Urinary bladder (tissue), 4 donors: Measurements from ENCODE around the gene TIMP3. TPM values are rescaled to one million over a fixed set of nuclear protein-coding genes. Genes with fewer than 3 reads are reported as not detected.

Experiments used
- DNase-seq: peaks from one replicate; pipeline ENCODE4 v3.0.0-alpha.2; 2015; ENCODE audit errors: extremely low spot score
- H3K27ac ChIP-seq: one replicate; pipeline ENCODE4 v1.5.1; 2013; ENCODE audit warnings: low read depth, mild to moderate bottlenecking, moderate library complexity
- H3K36me3 ChIP-seq: one replicate; pipeline ENCODE4 v1.6.1; 2013; ENCODE audit warnings: mild to moderate bottlenecking, moderate library complexity; ENCODE audit not compliant: insufficient read depth
- H3K4me1 ChIP-seq: one replicate; pipeline ENCODE4 v1.6.1; 2013; ENCODE audit warnings: mild to moderate bottlenecking, moderate library complexity; ENCODE audit not compliant: insufficient read depth
- H3K4me3 ChIP-seq: one replicate; pipeline ENCODE4 v1.5.1; 2013; ENCODE audit warnings: low read depth, low read length
- WGBS: extraction: QIAGEN DNeasy Blood & Tissue Kit; methylation state at CpG from one replicate; pipeline ENCODE4 v1.1.7; 2013; 5-methylcytosine and 5-hydroxymethylcytosine counted together
- polyA plus RNA-seq: library from polyadenylated mRNA; stranded (reverse); fragments of 200-250 nt; gene quantifications from one replicate; pipeline ENCODE4 v1.2.3, GENCODE V29; 2013
- total RNA-seq: library from RNA; depleted of rRNA; stranded (reverse); fragments of >200 nt; gene quantifications from one replicate; pipeline ENCODE4 v1.2.3, GENCODE V29; 2014
- donor health status: healthy with polysubstance abuse.
- donor health status: healthy.

Gene TIMP3
- total and polyA plus RNA-seq, 2 donors: 212 to 217 TPM

DNA sequence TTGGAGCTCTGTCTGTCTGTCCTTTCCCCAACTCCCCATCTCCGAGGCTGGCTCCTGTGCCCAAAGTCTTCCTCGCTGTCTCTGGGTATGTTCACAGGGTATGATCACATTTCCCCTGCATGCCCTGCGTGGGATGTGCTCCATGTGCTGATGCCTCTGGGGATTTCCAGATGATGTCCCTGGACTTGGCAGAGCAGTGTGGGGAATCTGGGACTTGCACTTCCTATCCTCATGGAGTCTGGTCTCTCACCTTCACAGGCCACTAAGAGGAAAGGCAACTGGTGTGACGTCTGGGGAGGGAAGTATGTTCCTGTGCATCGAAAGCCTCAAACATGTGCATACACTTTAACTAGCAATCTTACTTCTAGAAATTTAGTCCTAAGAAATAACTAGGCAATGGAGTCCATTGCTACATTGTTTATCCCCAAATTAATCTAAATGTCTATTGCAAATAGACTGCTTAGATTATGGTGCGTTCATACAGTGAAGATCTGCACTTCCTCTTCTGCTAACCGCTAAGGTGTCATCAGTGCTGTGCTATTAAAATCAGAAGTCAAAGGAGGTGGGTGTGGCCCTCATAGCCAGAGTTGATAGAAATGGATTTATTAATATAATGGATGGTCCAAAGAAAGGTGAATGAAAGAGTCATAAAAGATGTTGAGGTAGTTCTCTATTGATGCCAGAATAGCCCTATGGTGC is 20.8 kb downstream of the TIMP3 start:
- no peak for DNase-seq
- Histone ChIP-seq H3K27ac (no peak overlapping the region), H3K36me3 (no peaks in the 10 kb centered on the region), H3K4me3 (no peak overlapping the region), H3K4me1 (no peaks in the 10 kb centered on the region)
- 87% methylated on average over 7 of the region's 7 CpGs for WGBS

DNA sequence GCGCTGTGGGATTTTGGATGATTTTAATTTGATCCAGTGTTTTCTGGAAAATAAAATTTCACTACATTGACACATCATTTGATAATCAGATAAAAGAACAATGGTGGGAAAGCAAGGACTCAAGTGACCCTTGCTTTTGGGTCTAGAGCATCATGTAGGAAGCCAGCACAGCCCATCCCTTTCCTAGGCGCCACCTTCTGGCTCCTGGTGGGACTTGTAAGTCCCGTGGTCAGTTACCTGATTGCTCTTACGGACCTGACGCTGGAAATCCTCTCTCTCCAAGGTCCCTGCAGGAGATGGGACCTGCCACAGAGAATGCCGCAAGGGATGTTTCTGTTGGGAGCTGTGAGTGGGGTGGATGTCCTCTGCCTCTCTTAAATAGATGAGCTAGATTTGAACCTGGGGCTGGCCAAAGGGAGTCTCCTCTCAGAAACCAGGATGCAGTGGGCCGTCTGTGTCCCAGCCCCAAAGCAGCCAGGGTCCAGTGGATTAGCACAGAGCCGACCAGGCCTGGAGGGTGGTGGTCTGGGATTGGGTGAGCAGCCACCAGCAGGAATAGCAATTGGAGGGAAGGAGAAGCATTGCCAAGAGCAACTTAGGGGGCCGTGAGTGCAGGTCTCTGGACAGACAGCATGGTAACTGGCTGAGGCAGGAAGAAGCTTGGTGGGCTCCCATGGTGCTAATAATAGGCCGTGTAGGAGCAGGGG is 21.7 kb downstream of the TIMP3 start:
- Histone ChIP-seq H3K27ac (no peak overlapping the region), H3K36me3 (no peaks in the 10 kb centered on the region), H3K4me3 (no peak overlapping the region), H3K4me1 (no peaks in the 10 kb centered on the region)
- DNase-seq: no peak
- whole genome bisulfite sequencing: 79% methylated on average over 10 of the region's 10 CpGs

DNA sequence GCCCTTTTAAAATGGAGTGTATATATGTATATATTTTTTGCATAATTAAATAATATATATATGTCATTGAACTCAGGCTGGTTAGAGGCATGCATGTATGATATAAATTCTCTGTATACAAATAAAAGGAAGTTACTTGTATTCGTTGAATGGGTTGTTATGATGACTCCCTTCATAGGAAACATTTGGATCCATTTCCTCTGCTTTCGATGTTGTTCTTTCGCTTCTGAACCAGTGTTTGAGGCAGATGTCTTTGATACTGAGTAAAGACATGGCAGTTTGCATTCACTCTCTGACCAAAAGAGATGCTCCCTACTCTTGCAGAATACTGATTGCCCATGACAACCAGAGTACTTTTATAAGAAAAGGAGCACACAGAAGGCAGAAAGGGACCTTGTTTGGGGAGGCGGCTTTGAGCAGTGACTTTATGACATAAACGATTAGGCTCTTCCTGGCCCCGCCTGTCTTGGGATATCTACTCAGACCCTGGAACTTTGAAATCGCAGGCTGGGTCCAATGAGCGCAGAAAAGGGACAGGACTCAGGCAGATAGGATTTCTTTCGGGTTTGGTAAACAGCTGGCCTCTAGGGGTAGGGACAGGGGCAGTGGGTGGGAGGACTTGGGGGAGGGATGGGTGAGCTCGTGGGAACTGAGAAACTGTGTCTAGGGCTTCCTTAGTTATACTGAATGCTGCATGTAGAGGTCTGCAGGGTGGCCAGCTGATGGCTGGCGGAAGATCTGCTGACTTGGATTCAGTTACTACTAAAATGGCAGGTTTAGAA is 23.2 kb downstream of the TIMP3 start:
- Histone ChIP-seq H3K36me3 (no peaks in the 10 kb centered on the region), H3K4me3 (no peak overlapping the region), H3K4me1 (no peaks in the 10 kb centered on the region), H3K27ac (no peak overlapping the region)
- 63% methylated on average over 11 of the region's 11 CpGs for WGBS
- DNase-seq: no peak

DNA sequence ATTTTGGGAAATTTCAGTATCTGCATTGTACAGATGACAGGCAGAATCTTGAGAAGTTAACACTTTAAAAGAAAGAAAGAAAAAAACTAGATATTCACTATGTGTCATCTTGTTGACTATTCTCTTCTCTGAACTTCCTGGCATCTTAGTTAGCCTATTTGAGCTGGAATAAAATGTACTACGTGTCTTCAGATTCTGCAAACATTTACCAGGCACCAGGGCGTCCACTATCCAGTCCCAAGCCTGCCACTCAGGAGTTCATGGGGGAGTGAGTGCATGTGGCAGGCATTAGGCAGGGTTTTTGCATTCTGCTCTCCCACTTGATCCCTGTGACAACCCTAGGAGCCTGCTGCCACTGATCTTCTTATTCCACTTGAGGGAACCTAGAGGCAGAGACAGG is 25.0 kb downstream of the TIMP3 start:
- H3K27ac ChIP-seq: no peak overlapping the region
- H3K4me3 ChIP-seq: no peak overlapping the region
- DNase-seq: no peak
- no peaks in the 10 kb centered on the region for H3K4me1 ChIP-seq
- H3K36me3 ChIP-seq: no peaks in the 10 kb centered on the region
- WGBS: 63% methylated on average over 2 of the region's 2 CpGs

DNA sequence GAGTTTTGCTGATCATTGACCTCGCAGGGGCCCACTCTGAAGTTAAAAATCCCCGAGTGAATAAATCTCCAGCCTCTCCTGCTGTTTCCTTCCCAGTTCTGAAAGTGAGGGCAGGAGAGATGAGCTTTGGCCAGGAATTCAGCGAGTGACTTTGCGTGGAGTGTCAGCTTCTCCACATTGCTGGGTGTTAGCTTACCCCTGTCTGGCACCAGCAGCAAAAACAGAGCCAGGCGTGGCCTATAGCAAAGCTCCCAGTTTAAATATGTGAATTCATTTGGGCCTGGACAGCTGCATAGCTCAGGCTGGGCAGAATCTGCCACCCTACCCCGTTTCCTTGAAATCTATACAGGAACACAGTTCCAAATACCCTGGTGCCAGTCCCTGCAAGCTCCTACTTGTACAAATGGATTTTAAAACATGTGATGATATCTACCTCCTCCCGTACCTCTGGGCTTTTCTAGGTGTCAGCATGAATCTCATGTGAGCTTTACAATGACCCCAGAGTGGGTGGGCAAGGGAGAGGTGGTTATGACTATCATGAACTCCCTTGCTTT is 25.6 kb downstream of the TIMP3 start:
- no peak overlapping the region for H3K27ac ChIP-seq
- no peak for DNase-seq
- H3K36me3 ChIP-seq: no peaks in the 10 kb centered on the region
- 56% methylated on average over 7 of the region's 7 CpGs for WGBS
- no peak overlapping the region for H3K4me3 ChIP-seq
- H3K4me1 ChIP-seq: no peaks in the 10 kb centered on the region

DNA sequence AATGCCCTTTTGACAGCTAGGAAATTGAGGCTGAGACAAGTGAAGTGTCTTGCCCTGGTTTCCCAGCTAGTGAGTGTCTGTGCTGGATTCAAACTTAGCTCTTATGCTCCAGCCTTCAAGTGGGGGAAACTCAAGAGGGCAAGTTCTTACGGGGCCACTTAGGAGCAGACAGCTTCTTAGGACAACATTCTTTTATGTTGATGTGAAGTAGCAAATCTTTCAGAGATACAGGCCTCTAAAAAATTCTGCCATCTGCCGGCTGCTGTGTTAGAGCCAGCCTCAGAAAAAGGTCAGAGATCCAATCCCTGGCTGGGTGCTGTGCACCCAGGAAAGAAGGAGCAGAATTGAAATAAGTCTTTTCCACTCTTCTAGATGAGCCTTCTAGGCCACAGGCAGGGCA is 26.6 kb downstream of the TIMP3 start:
- H3K4me1 ChIP-seq: no peaks in the 10 kb centered on the region
- H3K27ac ChIP-seq: no peak overlapping the region
- 48% methylated on average over 2 of the region's 2 CpGs for WGBS
- DNase-seq: no peak
- H3K4me3 ChIP-seq: no peak overlapping the region
- H3K36me3 ChIP-seq: no peaks in the 10 kb centered on the region

DNA sequence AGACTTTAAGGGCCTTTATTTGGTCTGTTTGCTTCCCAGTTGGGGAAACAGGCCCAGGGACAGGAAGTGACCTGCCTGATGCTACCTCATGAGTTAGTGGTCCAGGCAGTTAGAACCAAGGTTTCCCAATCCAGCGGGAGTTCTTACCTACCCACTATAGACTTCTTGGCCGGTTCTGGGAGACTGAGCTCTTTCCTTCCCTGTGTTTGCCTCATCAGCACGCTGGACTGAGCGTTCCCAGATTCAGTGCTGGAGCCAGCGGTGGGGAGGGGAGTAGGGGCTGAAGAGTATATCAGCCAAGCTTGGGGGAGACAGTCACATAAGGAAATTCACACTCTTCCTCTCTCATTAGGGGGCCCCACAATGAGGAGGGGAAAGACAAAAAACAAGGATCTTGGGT is 27.1 kb downstream of the TIMP3 start:
- Histone ChIP-seq H3K27ac (no peak overlapping the region), H3K4me1 (no peaks in the 10 kb centered on the region), H3K4me3 (no peak overlapping the region), H3K36me3 (no peaks in the 10 kb centered on the region)
- WGBS: 85% methylated on average over 5 of the region's 5 CpGs
- no peak for DNase-seq

DNA sequence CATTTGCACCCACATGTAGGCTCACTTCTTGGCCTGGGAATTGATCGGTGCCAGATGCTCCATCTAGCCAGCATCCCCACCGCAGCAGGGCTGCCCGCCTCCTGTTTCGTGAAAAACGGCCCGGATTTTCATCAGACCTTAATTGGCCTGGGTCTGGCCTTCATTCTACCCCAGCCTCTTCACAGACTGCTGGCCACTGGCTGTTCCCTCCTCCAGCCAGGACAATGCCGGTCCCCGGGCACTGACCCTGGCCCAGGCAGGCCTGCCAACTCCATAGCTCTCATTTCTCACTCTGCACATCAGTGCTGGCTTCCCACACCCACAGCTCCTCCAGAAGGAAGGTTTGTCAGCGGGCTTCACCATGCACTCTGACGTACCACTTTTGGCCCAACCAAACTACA is 27.9 kb downstream of the TIMP3 start:
- Histone ChIP-seq H3K4me3 (no peak overlapping the region), H3K4me1 (no peaks in the 10 kb centered on the region), H3K27ac (no peak overlapping the region), H3K36me3 (no peaks in the 10 kb centered on the region)
- no peak for DNase-seq
- WGBS: 85% methylated on average over 10 of the region's 10 CpGs

DNA sequence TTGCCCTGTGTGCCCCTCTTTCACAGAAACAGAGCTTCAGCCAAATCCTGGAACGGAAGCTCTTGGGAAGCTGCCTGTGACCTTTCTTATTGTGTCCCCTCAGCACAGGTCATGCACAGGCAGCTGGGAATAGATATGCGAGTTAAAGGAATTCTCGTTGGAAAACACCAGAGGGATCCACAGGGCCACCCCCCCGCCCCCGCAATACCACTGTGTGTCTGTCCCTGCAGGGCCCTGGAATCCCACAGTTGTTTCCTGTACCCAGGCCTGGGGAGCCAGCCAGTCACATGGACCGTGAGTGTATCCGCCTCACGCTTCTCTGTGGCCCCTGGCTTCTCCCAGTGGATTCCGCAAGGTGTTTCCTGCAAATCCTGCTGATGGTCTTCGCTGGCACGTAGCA is 29.0 kb downstream of the TIMP3 start:
- no peak for DNase-seq
- 77% methylated on average over 11 of the region's 11 CpGs for WGBS
- Histone ChIP-seq H3K36me3 (no peaks in the 10 kb centered on the region), H3K4me3 (no peak overlapping the region), H3K27ac (no peak overlapping the region), H3K4me1 (no peaks in the 10 kb centered on the region)

DNA sequence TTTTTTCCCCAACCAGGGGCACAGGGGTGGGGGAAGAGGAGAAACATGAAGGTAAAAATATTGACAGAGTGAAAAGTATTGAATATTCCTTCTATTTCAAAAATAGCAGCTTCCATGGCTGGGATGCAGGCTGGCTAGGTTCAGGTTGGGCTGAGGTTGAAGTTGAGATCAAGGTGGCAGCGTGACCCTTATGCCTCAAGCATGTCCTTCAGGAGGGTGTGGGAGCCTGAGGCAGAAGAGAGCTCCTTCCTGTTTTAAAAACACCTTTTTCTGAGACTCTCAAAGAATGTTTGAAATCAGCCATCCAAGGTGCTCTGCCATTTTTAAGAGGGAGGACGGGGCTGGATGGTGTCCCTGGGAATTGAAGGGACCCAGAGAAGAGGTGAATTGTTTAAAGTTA is 29.5 kb downstream of the TIMP3 start:
- no peak overlapping the region for H3K27ac ChIP-seq
- DNase-seq: no peak
- no peak overlapping the region for H3K4me3 ChIP-seq
- 91% methylated on average over 2 of the region's 2 CpGs for WGBS
- no peaks in the 10 kb centered on the region for H3K4me1 ChIP-seq
- H3K36me3 ChIP-seq: no peaks in the 10 kb centered on the region

DNA sequence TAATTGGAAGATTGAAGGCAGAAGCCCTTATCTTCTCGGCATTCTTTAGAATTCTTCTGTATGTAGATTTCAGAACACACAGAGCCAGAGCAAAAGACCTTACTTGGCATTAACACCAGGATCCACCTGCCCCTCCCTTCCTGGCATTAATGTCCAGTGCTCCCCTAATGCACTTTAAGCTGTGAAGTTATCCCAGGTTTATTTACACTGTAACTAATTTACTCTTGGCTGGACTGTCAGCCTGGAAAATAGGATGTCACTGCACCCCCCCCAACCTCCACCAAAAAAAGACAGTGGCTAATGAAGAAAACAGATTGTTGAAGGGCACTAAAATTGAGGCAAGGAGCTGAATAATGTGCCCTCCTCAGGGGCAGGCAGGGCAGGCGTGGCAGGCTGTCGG is 30.1 kb downstream of the TIMP3 start:
- no peak for DNase-seq
- Histone ChIP-seq H3K4me1 (no peaks in the 10 kb centered on the region), H3K36me3 (no peaks in the 10 kb centered on the region), H3K4me3 (no peak overlapping the region), H3K27ac (no peak overlapping the region)
- WGBS: 70% methylated on average over 3 of the region's 3 CpGs

DNA sequence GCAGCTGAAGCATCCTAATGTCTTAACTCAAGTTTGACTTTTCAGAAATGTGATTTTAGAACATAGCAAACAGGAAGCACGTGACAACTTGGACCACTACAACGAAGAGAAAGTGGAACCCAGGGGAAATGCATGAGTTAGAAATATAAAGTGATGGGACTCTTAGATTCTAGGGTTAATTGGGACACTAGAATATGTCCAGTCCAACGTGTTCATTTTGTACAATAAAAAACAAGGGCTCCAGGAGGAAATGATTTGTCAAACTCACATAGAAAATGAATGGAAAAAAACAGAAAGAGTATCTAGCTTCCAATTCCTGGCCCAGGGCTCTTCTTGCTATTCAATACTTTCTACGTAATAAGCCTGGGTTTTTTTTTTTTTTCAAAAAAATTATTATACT is 30.7 kb downstream of the TIMP3 start:
- H3K36me3 ChIP-seq: no peaks in the 10 kb centered on the region
- 51% methylated on average over 4 of the region's 4 CpGs for WGBS
- no peak overlapping the region for H3K27ac ChIP-seq
- DNase-seq: no peak
- no peaks in the 10 kb centered on the region for H3K4me1 ChIP-seq
- H3K4me3 ChIP-seq: no peak overlapping the region

DNA sequence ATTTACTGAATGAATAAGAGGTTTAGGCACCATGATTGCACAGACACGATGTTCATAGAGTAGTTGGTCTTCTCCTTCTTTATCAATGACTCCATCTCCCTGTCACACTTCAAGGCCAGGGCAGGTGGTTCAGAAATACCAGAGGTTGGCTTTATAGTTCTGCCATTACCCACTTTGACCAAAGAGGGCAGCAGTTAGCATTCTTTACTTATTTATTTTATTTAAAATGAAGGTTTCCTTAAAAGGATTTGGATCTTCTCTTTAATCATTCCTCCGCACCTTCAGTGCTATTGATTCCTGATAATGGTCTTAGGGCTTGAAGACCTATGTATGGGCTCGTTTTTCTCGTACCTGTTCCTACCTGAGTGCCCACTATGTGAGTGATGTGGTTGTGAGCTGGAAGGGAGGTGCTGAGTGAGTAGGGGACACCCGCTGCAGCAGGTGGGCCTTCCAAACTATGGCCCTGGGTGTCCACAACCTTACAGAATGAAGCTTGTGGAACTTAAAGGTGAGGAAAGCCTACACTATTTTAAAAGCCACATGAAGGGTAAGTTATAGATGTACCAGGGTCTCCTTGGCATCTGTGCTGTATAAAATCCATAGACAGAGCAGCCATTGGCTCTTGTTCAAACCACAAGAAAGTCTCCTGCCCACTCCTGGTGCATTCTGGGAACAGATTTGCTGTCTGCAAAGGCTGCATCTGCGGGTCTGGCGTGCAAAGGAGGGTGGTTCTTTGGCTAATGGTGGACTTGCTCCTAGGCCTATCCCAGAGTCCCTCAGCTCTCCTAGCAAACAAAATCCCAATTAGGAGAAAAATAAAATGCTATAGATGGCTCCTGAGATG is 35.0 kb downstream of the TIMP3 start:
- Histone ChIP-seq H3K36me3 (no peaks in the 10 kb centered on the region), H3K4me1 (peaks cover 3% of the 10 kb centered on the region)

More for the DNA sequence above, 35.0 kb downstream of the TIMP3 start:
- no peak overlapping the region for H3K4me3 ChIP-seq
- no peak for DNase-seq
- WGBS: 81% methylated on average over 7 of the region's 7 CpGs
- H3K27ac ChIP-seq: no peak overlapping the region
